Measurements from ENCODE around the gene SLC5A9.
"Not testable (repeated sequence)": the region's sequence is repeated elsewhere in the genome, so short reads cannot be mapped to it uniquely, and the experiment has no call there.

SLC5A9 gene

GRCh38 chr1:48294094-48294493, 71.6 kb downstream of the SLC5A9 start:
- H3K27ac Mint-ChIP-seq, H3K4me3 Mint-ChIP-seq, ATAC-seq, H3K4me1 Mint-ChIP-seq, H3K36me3 Mint-ChIP-seq, H3K9me3 Mint-ChIP-seq, H3K27me3 Mint-ChIP-seq: not testable (repeated sequence)

- no peak for ATAC-seq
- no peaks in the 10 kb centered on the region for H3K4me1 Mint-ChIP-seq
- peaks cover under 1% of the 10 kb centered on the region for H3K9me3 Mint-ChIP-seq
- H3K4me3 Mint-ChIP-seq = no peak overlapping the region
- no peak overlapping the region for H3K27ac Mint-ChIP-seq
- H3K36me3 Mint-ChIP-seq = no peaks in the 10 kb centered on the region
- no peaks in the 10 kb centered on the region for H3K27me3 Mint-ChIP-seq
Observed at GRCh38 chr1:48294656-48295055, 72.1 kb downstream of the SLC5A9 start.

Data from stimulated activated memory B cell treated with anti-CD40 and anti-IgM and Interleukin-4, amounts not matched to agents 10 μg/mL and 1 μg/mL and 100 μg/mL, for 72 hours (primary cell).